Parathyroid adenoma (tissue), 2 donors: ENCODE data around the gene ACSS3.

Experiments used
- H2AFZ ChIP-seq: fragments of 300-600 bp; sonication (generic); one replicate; pipeline ENCODE4 v1.7.0; 2017; ENCODE audit warnings: antibody characterized with exemption, mild to moderate bottlenecking
- H3K27ac ChIP-seq: fragments of 300-600 bp; sonication (generic); one replicate; pipeline ENCODE4 v1.7.0; 2017
- H3K27me3 ChIP-seq: fragments of 300-600 bp; sonication (generic); one replicate; pipeline ENCODE4 v1.7.0; 2017; ENCODE audit warnings: low read length; ENCODE audit not compliant: control insufficient read depth, insufficient read depth
- H3K36me3 ChIP-seq: fragments of 300-600 bp; sonication (generic); one replicate; pipeline ENCODE4 v1.7.0; 2017; ENCODE audit warnings: low read length; ENCODE audit not compliant: control insufficient read depth, insufficient read depth
- H3K4me1 ChIP-seq: fragments of 300-600 bp; sonication (generic); one replicate; pipeline ENCODE4 v1.7.0; 2017; ENCODE audit warnings: control low read depth
- H3K4me2 ChIP-seq: fragments of 300-600 bp; sonication (generic); one replicate; pipeline ENCODE4 v1.7.0; 2017; ENCODE audit warnings: low read length
- H3K4me3 ChIP-seq: fragments of 300-600 bp; sonication (generic); one replicate; pipeline ENCODE4 v1.7.0; 2017; ENCODE audit warnings: low read depth, low read length
- H3K79me2 ChIP-seq: fragments of 300-600 bp; sonication (generic); one replicate; pipeline ENCODE4 v1.7.0; 2017; ENCODE audit warnings: control low read depth
- H3K9ac ChIP-seq: fragments of 300-600 bp; sonication (generic); one replicate; pipeline ENCODE4 v1.7.0; 2017; ENCODE audit warnings: mild to moderate bottlenecking
- H3K9me3 ChIP-seq: fragments of 300-600 bp; sonication (generic); one replicate; pipeline ENCODE4 v1.7.0; 2017; ENCODE audit warnings: low read length; ENCODE audit not compliant: control insufficient read depth
- CTCF ChIP-seq: fragments of 300-600 bp; sonication (generic); IDR thresholded peaks from one replicate; pipeline ENCODE4 v1.7.0; 2017; ENCODE audit warnings: antibody characterized with exemption, mild to moderate bottlenecking
- donor health status: primary hyperparathyroidism.

The ACSS3 gene

DNA sequence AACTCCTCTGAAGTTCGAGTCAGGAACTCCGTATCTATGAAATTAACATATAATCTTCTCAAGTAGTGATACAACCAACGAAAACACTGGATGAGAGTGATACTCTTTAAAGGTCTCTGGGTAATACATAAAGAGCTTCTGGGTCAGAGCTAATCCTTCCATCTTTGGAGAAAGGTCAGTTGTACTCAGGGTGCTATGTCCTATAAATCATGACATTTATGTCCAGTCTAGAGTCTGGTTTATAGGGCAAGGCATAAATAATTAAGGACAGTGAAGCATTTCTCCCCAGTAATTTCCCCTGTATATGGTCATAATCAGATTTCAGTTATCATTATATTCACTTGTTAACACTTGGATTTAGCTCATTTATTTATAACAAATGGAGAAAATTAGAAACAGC is 90.6 kb downstream of the ACSS3 start:
- no peak for TF ChIP-seq CTCF
- no peaks in the 10 kb centered on the region for H3K9me3 ChIP-seq
- H3K4me3 ChIP-seq, result no peak overlapping the region
- no peak overlapping the region for H3K9ac ChIP-seq
- no peak overlapping the region for H3K4me2 ChIP-seq
- H3K36me3 ChIP-seq, result no peaks in the 10 kb centered on the region
- no peak overlapping the region for H3K27ac ChIP-seq
- H3K4me1 ChIP-seq, result no peaks in the 10 kb centered on the region
- no peaks in the 10 kb centered on the region for H3K27me3 ChIP-seq
- no peaks in the 10 kb centered on the region for H3K79me2 ChIP-seq
- H2AFZ ChIP-seq, result no peak overlapping the region

DNA sequence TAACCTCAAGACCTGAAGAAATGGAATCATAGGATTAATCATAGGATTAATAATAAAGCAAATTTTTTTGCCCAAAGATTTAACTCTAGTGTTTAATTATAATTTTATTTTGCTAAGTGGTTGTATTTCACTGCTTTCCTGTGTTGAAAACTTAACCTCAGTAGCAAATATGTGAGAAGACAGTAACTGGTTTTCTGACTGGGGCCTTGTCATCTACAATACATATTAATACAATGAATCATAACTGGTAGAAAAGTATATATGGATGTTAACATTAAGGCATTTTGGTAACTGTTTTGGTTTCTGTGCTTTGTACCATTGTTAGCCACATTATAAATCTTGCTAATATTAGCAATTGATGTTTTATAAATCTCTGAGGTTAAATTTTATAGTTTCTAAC is 92.2 kb downstream of the ACSS3 start:
- H3K4me2 ChIP-seq, result no peak overlapping the region
- H3K27me3 ChIP-seq, result no peaks in the 10 kb centered on the region
- H2AFZ ChIP-seq, result no peak overlapping the region
- no peaks in the 10 kb centered on the region for H3K79me2 ChIP-seq
- H3K4me1 ChIP-seq, result no peaks in the 10 kb centered on the region
- no peaks in the 10 kb centered on the region for H3K36me3 ChIP-seq
- no peaks in the 10 kb centered on the region for H3K9me3 ChIP-seq
- no peak overlapping the region for H3K27ac ChIP-seq
- no peak overlapping the region for H3K4me3 ChIP-seq
- no peak for TF ChIP-seq CTCF
- no peak overlapping the region for H3K9ac ChIP-seq

DNA sequence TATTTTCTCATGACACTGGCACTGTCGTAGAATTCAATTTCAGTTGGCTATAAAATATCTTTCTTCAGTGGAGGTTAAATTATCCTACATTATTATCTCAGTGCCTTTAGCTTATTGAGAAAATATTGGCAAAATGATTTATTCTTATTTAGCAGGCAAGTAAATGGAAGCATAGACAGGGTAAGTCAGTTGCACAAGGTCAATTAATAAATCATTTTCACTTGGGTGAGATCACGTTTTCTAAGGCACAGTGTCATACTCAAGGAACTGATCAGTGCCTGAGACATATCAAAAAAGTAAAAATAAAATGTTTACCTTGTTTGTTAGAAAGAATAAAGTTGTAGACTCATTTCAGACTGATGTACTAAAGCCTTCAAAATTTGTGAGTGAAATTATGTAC is 95.0 kb downstream of the ACSS3 start:
- no peaks in the 10 kb centered on the region for H3K79me2 ChIP-seq
- H2AFZ ChIP-seq, result no peak overlapping the region
- no peak overlapping the region for H3K4me2 ChIP-seq
- TF ChIP-seq CTCF, result no peak
- H3K4me1 ChIP-seq, result no peaks in the 10 kb centered on the region
- H3K9me3 ChIP-seq, result no peaks in the 10 kb centered on the region
- H3K9ac ChIP-seq, result no peak overlapping the region
- H3K4me3 ChIP-seq, result no peak overlapping the region
- no peaks in the 10 kb centered on the region for H3K27me3 ChIP-seq
- H3K27ac ChIP-seq, result no peak overlapping the region
- H3K36me3 ChIP-seq, result no peaks in the 10 kb centered on the region

GRCh38 chr12:81174664-81175063 is 96.8 kb downstream of the ACSS3 start:
- Histone ChIP-seq H3K36me3 (no peaks in the 10 kb centered on the region), H3K9ac (no peak overlapping the region), H3K4me3 (no peak overlapping the region), H3K27ac (no peak overlapping the region), H3K4me2 (no peak overlapping the region), H3K9me3 (no peaks in the 10 kb centered on the region), H3K4me1 (no peaks in the 10 kb centered on the region), H3K27me3 (no peaks in the 10 kb centered on the region), H3K79me2 (no peaks in the 10 kb centered on the region), H2AFZ (no peak overlapping the region)
- no peak for TF ChIP-seq CTCF

- Histone ChIP-seq H3K79me2 (no peaks in the 10 kb centered on the region), H3K4me2 (no peak overlapping the region), H3K9me3 (no peaks in the 10 kb centered on the region), H3K36me3 (no peaks in the 10 kb centered on the region), H3K9ac (no peak overlapping the region), H3K4me3 (no peak overlapping the region), H3K4me1 (no peaks in the 10 kb centered on the region), H3K27me3 (no peaks in the 10 kb centered on the region), H2AFZ (no peak overlapping the region), H3K27ac (no peak overlapping the region)
- TF ChIP-seq CTCF, result no peak
Measured at GRCh38 chr12:81176796-81177195, 98.9 kb downstream of the ACSS3 start.
